NCI-H1105 (cell line): ENCODE data around the gene CLHC1.
"Not testable (repeated sequence)": the region's sequence is repeated elsewhere in the genome, so short reads cannot be mapped to it uniquely, and the experiment has no call there.

Source experiments
- DNase-seq: peaks from one replicate; lab custom pipeline; 2025; lab: John Stamatoyannopoulos, UW

CLHC1 gene

DNA sequence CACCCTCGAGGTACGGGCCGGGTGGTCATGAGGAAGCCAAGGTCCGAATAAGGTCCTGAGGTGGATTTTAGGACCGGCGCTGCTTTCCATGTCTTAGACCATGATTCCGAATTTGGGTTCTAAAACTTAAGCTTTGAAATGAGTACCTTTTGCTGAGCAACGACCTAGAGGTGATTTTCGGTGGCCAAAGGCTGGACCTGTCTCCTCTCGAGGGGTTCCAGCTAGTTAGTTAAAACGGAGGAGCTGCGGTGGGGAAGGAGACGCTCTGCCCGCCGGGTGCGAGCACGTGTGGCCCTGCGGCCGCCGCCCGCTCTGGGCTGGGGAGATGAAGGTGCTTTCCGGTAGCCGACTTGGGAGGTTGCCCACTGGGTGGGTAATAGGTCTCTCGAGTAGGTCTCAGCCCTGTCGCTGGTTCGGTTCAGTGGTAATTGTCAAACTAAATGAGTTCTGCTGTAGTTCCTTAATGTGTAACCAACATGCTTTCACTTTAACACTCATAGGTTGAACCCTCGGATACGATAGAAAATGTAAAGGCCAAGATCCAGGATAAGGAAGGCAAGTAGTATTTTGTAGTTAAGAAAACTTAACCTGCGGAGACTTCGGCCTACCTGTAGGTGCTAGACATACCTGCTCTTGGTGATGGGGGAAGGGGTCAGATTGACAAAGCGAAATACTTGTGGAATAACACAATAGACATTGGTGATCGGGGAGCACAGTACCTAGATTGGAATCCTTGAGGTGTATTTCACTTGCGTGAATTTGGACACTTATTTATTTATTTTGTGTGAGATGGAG is 967 bp upstream of the CLHC1 start:
- peak; percentile 5 for DNase-seq

DNA sequence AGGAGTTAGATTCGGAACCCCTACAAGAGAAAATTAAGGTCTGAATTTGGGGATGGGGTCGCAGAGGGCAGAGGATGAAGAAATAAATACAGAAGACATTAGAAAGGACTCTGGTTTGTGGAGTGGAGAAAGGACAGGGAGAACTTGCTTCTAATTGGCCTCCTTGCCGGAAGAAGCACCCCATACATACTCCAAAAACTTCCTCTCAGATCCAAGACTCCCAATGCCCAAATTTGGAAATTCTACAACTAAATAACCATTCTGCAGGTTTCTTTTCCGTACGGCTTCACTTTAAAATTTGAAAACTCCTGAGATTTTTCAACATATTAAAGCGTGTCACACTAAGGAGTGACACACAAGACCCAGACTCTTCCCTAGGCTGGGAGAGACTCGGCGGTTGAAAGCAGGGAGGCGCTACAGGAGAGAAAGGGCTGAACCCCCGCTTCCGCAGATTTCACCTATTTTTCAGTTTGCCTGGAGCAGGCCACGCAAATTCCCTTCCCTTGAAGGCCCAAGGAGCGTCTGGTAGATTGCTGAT is 478 bp downstream of the CLHC1 start:
- DNase-seq: peak; percentile 3

GRCh38 chr2:55230551-55230950 is 1.5 kb downstream of the CLHC1 start:
- DNase-seq: no peak

- DNase-seq: no peak
Observed at GRCh38 chr2:55229221-55229620, 2.9 kb downstream of the CLHC1 start.

DNA sequence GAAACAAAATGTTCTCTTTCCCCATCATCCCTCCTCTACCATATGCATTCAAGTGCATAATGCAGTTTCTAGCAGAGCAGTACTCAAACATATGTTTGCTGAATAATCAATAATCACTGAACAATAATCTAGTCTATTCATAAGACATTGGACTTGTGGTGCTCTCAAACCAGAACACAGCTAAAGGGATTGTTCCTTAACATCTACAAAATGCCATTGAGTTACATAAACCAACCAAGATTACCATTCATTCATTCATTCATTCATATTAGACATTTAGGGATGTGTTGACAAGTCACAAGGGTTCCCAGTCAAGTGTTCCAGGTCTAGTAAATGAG is 3.9 kb downstream of the CLHC1 start:
- DNase-seq: no peak

DNA sequence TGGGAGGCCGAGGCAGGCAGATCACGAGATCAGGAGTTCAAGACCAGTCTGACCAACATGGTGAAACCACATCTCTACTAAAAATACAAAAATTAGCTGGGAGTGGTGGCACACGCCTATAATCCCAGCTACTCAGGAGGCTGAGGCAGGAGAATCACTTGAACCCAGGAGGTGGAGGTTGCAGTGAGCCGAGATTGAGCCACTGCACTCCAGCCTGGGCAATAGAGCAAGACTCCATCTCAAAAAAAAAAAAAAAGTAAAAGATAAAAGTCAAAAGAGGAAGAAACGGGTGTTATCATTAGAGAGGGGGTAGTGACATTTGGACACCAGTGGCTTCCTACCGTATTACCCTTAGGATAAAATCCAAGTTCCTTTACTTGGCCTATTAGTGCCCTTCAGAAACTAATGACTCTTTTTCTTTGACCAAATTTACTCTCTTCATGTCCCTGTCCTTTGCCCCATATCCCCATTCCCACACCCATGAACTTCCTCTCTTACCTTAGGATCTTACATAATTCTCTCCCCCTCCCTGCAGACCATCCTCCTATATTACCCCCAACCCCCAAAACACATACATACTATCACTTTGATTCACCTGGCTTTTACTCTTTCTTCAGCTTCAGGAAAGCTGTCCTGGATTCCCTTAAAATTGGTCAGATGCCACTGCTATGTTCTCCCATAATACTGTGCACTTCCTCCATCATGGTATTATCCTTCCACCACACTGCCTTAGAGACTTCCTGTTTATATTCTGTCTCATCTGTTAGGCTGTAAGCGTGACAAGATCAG is 4.5 kb downstream of the CLHC1 start:
- DNase-seq: not testable (repeated sequence)

DNA sequence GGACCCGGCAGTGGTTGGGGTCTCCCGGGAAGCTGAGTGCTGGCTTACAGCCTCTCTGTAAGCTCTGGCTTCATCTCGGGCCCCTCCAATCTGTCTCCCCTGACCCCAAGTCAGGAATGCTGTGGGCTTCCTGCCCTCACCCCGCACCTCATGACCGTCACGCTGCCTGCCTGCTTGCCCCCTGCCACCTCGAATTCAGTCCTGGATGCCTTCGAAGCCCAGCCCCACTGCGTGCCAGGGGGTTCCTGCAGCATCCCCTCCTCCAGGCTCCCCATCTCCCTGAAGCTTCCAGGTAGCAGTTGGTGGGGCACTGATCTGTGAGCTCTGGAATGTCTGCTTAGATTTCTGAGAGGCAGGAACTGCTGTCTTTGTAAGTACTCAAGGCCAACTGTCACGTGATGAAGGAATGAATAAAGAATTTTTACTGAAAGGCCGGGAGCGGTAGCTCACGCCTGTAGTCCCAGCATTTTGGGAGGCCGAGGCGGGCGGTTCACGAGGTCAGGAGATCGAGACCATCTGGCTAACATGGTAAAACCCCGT is 6.5 kb downstream of the CLHC1 start:
- DNase-seq: no peak

DNA sequence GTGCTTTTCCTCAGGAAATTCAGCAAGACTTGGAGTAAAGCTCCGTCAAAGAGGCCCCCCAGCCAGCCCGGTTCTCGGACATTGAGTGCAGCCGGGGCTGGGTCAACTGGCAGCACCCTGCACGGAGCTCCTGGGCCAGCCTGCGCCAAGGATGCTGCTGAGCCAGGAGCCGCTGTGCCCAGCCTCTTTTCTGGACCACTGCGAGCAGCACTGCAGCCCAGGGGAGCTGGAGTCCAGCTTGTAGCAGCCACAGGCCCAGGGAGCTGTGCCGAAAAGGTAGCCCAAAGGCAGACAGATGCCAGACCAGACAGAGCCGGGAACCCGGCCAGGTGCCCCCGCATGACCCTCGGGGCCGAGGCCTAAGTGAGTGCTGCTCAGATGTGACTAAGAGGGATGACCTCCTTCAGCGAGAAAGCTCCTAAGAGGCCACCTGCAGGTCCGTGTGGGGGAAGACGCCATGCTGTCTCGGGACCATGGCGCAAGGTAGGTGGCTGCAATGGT is 7.3 kb downstream of the CLHC1 start:
- DNase-seq: no peak

- DNase-seq: no peak
Observed at GRCh38 chr2:55223958-55224760, 7.9 kb downstream of the CLHC1 start.

DNA sequence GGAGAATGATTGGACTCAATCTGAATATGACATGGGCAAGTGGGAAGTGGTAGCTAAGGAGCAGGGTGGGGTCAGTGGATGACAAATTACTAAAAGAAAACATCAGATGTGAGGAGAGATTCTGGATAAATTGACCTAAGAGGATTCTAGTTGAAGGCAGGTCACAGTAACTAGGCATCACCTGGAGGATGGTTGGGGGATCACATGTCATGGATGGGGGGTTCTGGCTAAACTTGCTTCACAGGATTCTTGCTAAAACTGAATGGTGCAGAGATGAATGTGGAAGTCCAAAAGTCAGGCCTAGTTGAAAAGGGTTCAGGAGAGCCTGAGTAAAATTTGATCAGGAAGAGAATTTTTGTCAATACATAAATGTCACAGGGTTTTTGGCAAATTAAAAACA is 18.3 kb downstream of the CLHC1 start:
- no peak for DNase-seq

DNA sequence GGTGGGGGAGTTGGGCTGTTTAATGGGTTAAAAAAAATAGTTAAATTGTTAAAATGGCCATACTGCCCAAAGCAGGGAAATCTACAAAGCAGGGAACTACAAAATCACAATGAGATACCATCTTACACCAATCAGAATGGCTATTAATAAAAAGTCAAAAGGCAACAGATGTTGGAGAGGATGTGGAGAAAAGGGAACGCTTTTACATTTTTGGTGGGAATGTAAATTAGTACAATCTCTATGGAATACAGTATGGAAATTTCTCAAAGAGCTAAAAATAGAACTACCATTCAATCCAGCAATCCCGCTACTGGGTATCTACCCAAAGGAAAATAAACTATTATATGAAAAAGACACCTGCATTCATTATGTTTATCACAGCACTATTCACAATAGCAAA is 27.1 kb downstream of the CLHC1 start:
- no peak for DNase-seq

- DNase-seq: no peak
Observed at GRCh38 chr2:55204536-55204935, 27.6 kb downstream of the CLHC1 start.

- no peak for DNase-seq
Observed at GRCh38 chr2:55200416-55200815, 31.7 kb downstream of the CLHC1 start.

GRCh38 chr2:55196526-55196925 is 35.6 kb downstream of the CLHC1 start:
- no peak for DNase-seq

DNA sequence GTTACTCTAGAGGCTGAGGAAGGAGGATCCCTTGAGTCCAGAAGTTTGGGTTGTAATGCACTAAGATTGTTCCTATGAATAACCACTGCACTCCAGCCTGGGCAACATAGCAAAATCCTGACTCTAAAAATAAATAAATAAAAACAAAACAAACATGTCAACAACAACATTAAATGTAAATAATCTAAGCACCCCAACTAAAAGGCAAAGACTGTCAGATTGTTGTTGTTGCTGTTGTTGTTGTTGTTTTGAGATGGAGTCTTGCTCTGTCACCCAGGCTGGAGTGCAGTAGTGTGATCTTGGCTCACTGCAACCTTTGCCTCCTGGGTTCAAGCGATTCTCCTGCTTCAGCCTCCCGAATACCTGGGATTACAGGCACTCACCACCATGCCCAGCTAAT is 40.2 kb downstream of the CLHC1 start:
- not testable (repeated sequence) for DNase-seq

DNA sequence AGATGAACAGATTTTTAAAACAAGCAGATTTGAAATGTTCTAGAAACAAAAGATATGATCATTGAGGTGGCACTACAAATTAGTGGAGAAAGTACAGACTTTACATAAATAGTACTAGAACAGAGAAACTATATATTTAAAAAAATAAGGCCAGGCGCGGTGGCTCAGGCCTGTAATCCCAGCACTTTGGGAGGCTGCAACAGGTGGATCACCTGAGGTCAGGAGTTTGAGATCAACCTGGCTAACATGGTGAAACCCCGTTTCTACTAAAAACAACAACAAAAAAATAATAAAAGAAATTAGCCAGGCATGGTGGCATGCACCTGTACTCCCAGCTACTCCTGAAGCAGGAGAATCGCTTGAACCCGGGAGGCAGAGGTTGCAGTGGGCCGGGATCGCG is 45.3 kb downstream of the CLHC1 start:
- not testable (repeated sequence) for DNase-seq

DNA sequence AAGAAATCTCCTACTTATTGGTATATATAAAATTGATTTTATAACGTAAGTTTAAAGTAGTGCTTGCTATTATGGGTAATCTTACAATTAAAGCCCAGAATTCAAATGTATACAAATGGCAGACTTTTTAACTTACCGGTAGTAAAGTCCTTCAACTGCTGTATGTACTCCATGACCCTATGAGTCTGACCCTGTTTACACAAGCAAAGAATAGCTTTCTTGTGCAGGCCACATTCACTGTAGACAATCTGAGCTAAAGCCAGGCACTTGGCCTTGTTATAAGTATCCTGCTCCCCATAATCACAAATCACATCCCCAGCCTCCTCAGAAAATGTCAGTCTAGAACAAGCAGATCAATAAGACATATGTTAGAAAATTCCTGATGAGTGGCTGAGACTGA is 51.7 kb downstream of the CLHC1 start:
- DNase-seq: no peak

DNA sequence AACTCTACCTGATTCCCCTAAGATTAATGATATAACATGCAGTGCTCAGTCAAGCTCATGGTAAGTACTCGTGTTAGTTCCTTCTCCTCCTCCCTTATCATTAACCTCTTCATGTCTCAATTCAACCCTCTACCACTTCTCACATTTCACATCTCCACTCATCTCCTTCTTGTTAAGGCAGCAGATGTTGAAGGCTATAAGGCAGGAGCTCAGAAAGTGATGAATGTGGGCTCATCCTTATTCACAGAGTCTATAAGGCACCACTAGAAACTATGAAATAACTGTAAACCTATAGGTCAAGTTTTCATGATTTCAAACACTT is 56.0 kb downstream of the CLHC1 start:
- DNase-seq: no peak

GRCh38 chr2:55175254-55176093 is 56.6 kb downstream of the CLHC1 start:
- DNase-seq: no peak

GRCh38 chr2:55173438-55174054 is 58.5 kb downstream of the CLHC1 start:
- DNase-seq: no peak

DNA sequence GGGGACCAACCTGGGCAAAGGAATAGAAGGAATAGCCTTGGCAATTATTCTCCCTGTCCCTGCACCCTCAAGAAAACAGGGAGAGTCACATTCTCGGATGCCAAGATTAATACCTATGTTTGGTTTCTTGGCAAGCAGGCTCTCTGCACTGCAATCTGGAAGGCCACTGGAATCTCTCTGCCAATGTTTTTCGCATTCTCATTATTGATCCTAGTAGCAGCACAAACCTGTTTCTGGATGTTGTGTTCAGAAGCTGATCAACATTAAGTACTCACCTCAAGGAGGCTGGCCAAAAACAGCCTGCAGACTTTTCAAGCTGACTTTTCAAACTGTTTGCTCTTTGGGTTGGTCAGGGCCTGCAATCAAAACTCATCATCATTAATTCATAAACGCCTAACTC is 62.2 kb downstream of the CLHC1 start:
- no peak for DNase-seq
